Peyer's patch (tissue), 4 donors: ENCODE measurements around the gene TANGO2. TPM values are rescaled to one million over a fixed set of nuclear protein-coding genes. Genes with fewer than 3 reads are reported as not detected.

Source experiments
- DNase-seq, 3 donors: peaks; one replicate each; pipeline ENCODE4 v3.0.0-alpha.2; 2017 to 2019
- H3K27ac ChIP-seq, 4 donors: fragments of 200-600 bp; sonication (generic); one replicate each; pipeline ENCODE4 v1.5.1; 2016 to 2019
- H3K27me3 ChIP-seq, 2 donors: fragments of 200-600 bp; sonication (generic); one replicate each; pipeline ENCODE4 v1.5.1; 2019
- H3K36me3 ChIP-seq, 3 donors: fragments of 200-600 bp; sonication (generic); one replicate each; pipeline ENCODE4 v1.5.1; 2016 to 2019
- H3K4me1 ChIP-seq, 4 donors: fragments of 200-600 bp; sonication (generic); one replicate each; pipeline ENCODE4 v1.5.1; 2016 to 2019
- H3K4me3 ChIP-seq, 4 donors: fragments of 200-600 bp; sonication (generic); 1 replicate in 3 of 4; 2 replicates in 1 of 4; pipeline ENCODE4 v1.5.1; 2016 to 2019; ENCODE audit warnings: mild to moderate bottlenecking in 1 of 4
- H3K9me3 ChIP-seq, 4 donors: fragments of 200-600 bp; sonication (generic); one replicate each; pipeline ENCODE4 v1.5.1; 2016 to 2019; ENCODE audit warnings: mild to moderate bottlenecking in 1 of 4
- POLR2A ChIP-seq, 2 donors: fragments of 450-650 bp; IDR thresholded peaks; one replicate each; pipeline ENCODE4 v1.5.1; 2017; ENCODE audit warnings: antibody characterized with exemption in 2 of 2, mild to moderate bottlenecking in 2 of 2, moderate library complexity in 2 of 2
- total RNA-seq, 4 donors: library from RNA; depleted of rRNA; stranded (reverse); fragments of >200 nt; gene quantifications; one replicate each; pipeline ENCODE4 v1.1.0, GENCODE V29; 2016
- TF ChIP-seq, protein P1 (sequence below), 6 experiments: fragments of 450-650 bp in 4 of 6; fragments of 200-600 bp in 2 of 6; sonication (generic) in 1 of 6; IDR thresholded peaks; one replicate each; pipeline ENCODE4 v1.5.1; 2017 to 2019; ENCODE audit warnings: antibody characterized with exemption in 6 of 6, mild to moderate bottlenecking in 3 of 6, moderate library complexity in 1 of 6

Gene TANGO2, protein sequence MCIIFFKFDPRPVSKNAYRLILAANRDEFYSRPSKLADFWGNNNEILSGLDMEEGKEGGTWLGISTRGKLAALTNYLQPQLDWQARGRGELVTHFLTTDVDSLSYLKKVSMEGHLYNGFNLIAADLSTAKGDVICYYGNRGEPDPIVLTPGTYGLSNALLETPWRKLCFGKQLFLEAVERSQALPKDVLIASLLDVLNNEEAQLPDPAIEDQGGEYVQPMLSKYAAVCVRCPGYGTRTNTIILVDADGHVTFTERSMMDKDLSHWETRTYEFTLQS
- 10 to 100 TPM; 27.2 to 45.4 (median 41.0) TPM for total RNA-seq

DNA sequence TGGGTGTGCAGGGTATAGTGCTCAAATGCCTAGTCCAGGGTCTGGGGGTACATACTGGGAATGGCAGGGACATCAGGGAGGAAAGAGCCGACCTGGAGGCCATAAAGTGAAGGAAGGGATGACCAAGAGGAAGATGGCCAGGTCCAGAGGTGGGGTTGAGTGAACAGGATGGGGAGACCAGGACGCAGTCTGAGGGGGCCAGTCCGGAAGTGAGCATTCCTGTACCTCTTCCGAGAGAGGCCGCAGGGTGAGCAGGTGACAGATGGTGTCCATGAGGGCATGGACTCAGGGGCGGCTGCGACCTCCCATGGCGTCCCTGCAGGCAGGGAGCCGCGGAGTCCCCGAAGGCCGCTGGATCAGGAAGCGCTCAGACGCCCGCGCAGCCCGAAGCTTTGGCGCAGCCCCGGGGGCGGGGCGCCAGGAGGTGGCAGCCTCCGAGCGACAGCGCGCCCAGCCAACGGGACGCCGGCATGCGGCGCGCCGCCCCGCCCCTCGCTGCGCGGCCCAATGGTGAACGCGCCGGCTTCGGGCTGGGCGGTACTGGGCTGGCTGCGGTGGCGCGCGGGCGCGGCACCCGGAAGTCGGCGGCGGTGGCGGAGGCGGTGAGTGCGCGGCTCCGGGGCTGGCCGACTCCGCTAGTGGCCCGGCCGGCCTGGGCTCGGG lies at the start of gene TANGO2:
Gene TANGO2 (plus strand): TSS at position 578 of the 663 bp plus-strand sequence. CDS start 15,689 bp downstream, outside the sequence.
- DNase-seq = peak; percentile 90 to 97 (median 97)
- Histone ChIP-seq H3K4me3 (peak within 1 kb of the TSS; percentile 73 to 99 (median 98)), H3K27me3 (no peaks in the 10 kb centered on the region), H3K36me3 (no peaks in the 10 kb centered on the region), H3K27ac (peak within 1 kb of the TSS; percentile 84 to 91 (median 87)), H3K4me1 (peaks cover 0 to 26% (median 19%) of the 10 kb centered on the region in 4 donors), H3K9me3 (no peaks in the 10 kb centered on the region)
- peak; percentile 58 to 91 for TF ChIP-seq POLR2A (IDR thresholded peaks at IDR 0.05)
- TF ChIP-seq, protein P1, sequence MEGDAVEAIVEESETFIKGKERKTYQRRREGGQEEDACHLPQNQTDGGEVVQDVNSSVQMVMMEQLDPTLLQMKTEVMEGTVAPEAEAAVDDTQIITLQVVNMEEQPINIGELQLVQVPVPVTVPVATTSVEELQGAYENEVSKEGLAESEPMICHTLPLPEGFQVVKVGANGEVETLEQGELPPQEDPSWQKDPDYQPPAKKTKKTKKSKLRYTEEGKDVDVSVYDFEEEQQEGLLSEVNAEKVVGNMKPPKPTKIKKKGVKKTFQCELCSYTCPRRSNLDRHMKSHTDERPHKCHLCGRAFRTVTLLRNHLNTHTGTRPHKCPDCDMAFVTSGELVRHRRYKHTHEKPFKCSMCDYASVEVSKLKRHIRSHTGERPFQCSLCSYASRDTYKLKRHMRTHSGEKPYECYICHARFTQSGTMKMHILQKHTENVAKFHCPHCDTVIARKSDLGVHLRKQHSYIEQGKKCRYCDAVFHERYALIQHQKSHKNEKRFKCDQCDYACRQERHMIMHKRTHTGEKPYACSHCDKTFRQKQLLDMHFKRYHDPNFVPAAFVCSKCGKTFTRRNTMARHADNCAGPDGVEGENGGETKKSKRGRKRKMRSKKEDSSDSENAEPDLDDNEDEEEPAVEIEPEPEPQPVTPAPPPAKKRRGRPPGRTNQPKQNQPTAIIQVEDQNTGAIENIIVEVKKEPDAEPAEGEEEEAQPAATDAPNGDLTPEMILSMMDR (IDR thresholded peaks at IDR 0.05) = peak in 1 of 6 experiments; percentile 8

DNA sequence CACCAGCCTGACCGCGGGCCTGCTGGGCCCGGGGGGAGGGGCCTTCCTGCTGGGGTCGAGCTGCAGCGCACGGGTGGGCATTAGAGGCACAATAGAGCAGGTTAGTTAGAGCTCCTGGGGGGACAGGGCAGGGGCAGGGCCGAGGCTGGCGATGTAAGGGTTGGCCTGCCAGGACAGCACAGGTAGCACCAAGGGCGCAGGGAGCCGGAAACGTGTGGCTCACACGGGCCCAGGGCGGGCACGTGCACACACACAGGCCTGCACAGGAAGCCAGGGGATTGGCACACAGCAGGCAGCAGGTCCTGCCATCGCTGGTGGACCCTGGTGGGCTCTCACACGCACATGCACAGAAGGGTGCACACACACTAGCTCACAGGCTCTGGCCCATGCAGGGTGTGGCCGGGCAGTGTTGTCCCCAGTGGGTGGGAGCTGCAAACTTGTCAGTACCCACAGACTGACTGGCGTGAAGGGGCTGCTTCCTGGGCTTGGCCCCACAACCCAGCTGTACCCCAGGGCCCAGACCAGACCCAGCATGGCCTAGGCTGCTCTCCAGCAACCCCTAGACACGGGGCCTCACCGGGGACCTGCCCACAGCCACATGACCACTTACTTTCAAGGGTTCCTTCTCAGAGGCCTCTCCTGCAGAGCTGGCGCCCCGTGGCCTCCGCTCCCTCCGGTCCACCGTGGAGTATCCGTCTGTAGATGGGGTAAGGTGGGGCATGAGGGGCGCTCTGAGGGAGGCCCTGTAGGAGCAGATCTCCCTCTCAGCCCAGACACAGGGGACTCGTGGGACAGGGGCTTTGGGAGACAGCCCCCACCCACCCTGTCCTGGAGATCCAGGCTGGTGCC lies 49.4 kb upstream of the TANGO2 start:
- peaks cover 0 to 12% (median 2%) of the 10 kb centered on the region in 4 donors for H3K4me1 ChIP-seq
- no peaks in the 10 kb centered on the region for H3K9me3 ChIP-seq
- H3K36me3 ChIP-seq = peaks cover 0 to 33% (median 0%) of the 10 kb centered on the region in 3 donors
- TF ChIP-seq, protein P1 (IDR thresholded peaks at IDR 0.05) = no peak
- no peak for TF ChIP-seq POLR2A (IDR thresholded peaks at IDR 0.05)
- H3K27me3 ChIP-seq = no peaks in the 10 kb centered on the region
- no peak overlapping the region for H3K4me3 ChIP-seq
- DNase-seq = no peak
- H3K27ac ChIP-seq = no peak overlapping the region

DNA sequence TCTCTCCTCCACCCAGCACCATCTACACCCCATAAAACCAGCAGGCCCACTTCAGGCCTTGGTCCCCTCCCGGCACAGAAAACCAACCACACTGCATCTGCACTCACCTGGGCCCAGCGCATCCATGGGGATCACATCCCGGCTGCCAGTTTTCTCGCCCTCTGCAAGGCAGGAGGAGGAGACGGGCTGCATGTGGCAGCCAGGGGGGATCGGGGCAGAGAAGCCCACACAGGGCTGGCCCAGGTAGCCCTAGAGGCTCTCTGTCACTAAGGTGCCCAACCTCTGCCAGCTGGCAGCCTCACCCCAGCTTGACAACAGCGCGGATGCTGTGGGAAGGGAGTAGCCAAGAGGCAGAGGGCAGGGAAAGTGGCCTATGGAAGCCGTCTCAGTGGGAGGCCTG lies 48.7 kb upstream of the TANGO2 start:
- Histone ChIP-seq H3K4me1 (peaks cover 0 to 12% (median 2%) of the 10 kb centered on the region in 4 donors), H3K27ac (no peak overlapping the region), H3K36me3 (peaks cover 0 to 25% (median 0%) of the 10 kb centered on the region in 3 donors), H3K4me3 (no peak overlapping the region), H3K27me3 (no peaks in the 10 kb centered on the region), H3K9me3 (no peaks in the 10 kb centered on the region)
- DNase-seq = no peak
- TF ChIP-seq, protein P1 (IDR thresholded peaks at IDR 0.05) = no peak
- no peak for TF ChIP-seq POLR2A (IDR thresholded peaks at IDR 0.05)

DNA sequence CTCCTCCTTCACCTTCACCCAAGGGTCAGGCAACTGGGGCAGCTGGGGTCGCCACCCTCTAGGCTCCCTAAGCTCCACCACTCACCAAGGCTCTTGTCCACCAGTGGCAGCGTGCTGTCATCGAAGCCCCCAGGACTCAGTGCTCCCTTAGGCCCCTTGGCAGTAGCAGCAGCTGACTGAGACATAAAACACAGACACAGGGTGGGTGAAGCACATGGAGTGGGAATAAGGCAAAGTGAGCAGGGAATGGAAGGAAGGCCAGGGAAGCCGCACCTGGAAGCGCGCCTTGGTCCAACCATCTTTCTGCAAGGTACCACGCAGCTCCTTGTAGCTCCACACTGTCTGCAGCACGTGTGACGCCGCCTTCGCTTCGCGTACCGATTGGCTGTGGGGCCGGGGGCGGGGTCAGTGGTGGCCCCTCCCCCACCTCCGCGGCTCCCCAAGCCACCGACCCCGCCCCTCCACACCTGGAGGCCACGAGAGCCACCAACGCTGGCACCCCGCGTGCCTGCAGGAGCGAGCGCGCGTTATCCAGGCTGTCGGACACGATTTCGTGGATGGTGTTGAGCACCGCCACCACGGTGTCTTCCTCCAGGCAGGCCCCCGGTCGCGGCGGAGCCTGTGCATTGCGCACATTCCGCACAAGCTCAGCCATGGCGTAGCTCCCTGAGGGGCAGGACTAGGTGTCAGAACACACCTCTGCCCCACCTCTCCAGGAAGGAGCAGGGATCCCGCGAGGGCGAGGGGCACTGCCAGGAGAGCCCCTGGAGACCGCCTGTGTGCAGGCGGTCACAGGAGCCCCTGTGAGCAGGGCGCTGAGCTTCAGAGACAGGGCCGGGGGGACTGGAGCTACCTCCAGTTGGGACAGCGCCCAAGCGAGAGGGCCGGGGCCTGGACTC lies 48.0 kb upstream of the TANGO2 start:
- H3K4me3 ChIP-seq = no peak overlapping the region
- no peak overlapping the region for H3K27ac ChIP-seq
- H3K9me3 ChIP-seq = no peaks in the 10 kb centered on the region
- no peak for DNase-seq
- no peaks in the 10 kb centered on the region for H3K27me3 ChIP-seq
- H3K4me1 ChIP-seq = peaks cover 0 to 12% (median 2%) of the 10 kb centered on the region in 4 donors
- peaks cover 0 to 19% (median 0%) of the 10 kb centered on the region in 3 donors for H3K36me3 ChIP-seq
- TF ChIP-seq, protein P1 (IDR thresholded peaks at IDR 0.05) = no peak
- TF ChIP-seq POLR2A (IDR thresholded peaks at IDR 0.05) = no peak
